AG09309 (cell line): ENCODE results near the gene SPATA12.

Experiments
- DNase-seq: peaks from one replicate; pipeline ENCODE4 v3.0.0-alpha.2; 2010; ENCODE audit warnings: low read depth
- H3K4me3 ChIP-seq: 2 replicates; pipeline ENCODE4 v1.5.1; 2011; ENCODE audit warnings: mild to moderate bottlenecking, low read depth, low read length, moderate library complexity; ENCODE audit not compliant: control insufficient read depth
- CTCF ChIP-seq: IDR thresholded peaks from 2 replicates; pipeline ENCODE4 v1.5.1; 2011; ENCODE audit warnings: mild to moderate bottlenecking, low read depth, low read length, inconsistent platforms; ENCODE audit not compliant: insufficient read depth, control insufficient read depth; ENCODE audit errors: missing control alignments

The SPATA12 gene

GRCh38 chr3:57062101-57062631 lies 1.7 kb downstream of the SPATA12 start:
- no peak for TF ChIP-seq CTCF
- no peak overlapping the region for H3K4me3 ChIP-seq
- no peak for DNase-seq

GRCh38 chr3:57063032-57063431 lies 2.6 kb downstream of the SPATA12 start:
- no peak for DNase-seq
- H3K4me3 ChIP-seq = no peak overlapping the region
- no peak for TF ChIP-seq CTCF

- no peak for DNase-seq
- H3K4me3 ChIP-seq = no peak overlapping the region
- TF ChIP-seq CTCF = no peak
These were observed 3.5 kb downstream of the SPATA12 start for GRCh38 chr3:57064001-57064400.

- no peak for DNase-seq
These were observed 4.1 kb downstream of the SPATA12 start for GRCh38 chr3:57064572-57064971.

GRCh38 chr3:57065588-57065987 lies 5.1 kb downstream of the SPATA12 start:
- no peak for TF ChIP-seq CTCF
- DNase-seq = no peak
- H3K4me3 ChIP-seq = no peak overlapping the region

More at GRCh38 chr3:57064572-57064971, 4.1 kb downstream of the SPATA12 start:
- TF ChIP-seq CTCF = no peak
- no peak overlapping the region for H3K4me3 ChIP-seq

- TF ChIP-seq CTCF = no peak
- no peak for DNase-seq
- no peak overlapping the region for H3K4me3 ChIP-seq
These were observed 6.0 kb downstream of the SPATA12 start for GRCh38 chr3:57066471-57066870.
